Activated T-cell treated with anti-CD3 and anti-CD28 coated beads, Interleukin-2, amount 50 U/mL, for 24 hours (primary cell): ENCODE data around the gene PTRH1.
"Not testable (repeated sequence)": the region's sequence is repeated elsewhere in the genome, so short reads cannot be mapped to it uniquely, and the experiment has no call there.

Experiments used
- DNase-seq: peaks from one replicate; pipeline ENCODE4 v3.0.0-alpha.2; 2020
- H3K27ac Mint-ChIP-seq: 2 replicates; pipeline ENCODE4 v1.8.0; 2020; ENCODE audit warnings: mild to moderate bottlenecking, mixed read lengths
- H3K27me3 Mint-ChIP-seq: 2 replicates; pipeline ENCODE4 v1.8.0; 2020; ENCODE audit warnings: mixed read lengths
- H3K36me3 Mint-ChIP-seq: 2 replicates; pipeline ENCODE4 v1.8.0; 2020; ENCODE audit warnings: low read depth, mixed read lengths
- H3K4me1 Mint-ChIP-seq: 2 replicates; pipeline ENCODE4 v1.8.0; 2020; ENCODE audit warnings: low read depth, mixed read lengths
- H3K4me3 Mint-ChIP-seq: 2 replicates; pipeline ENCODE4 v1.8.0; 2020; ENCODE audit warnings: mild to moderate bottlenecking, moderate library complexity, mixed read lengths
- H3K9me3 Mint-ChIP-seq: 2 replicates; pipeline ENCODE4 v1.8.0; 2020; ENCODE audit warnings: mixed read lengths

PTRH1 gene, protein sequence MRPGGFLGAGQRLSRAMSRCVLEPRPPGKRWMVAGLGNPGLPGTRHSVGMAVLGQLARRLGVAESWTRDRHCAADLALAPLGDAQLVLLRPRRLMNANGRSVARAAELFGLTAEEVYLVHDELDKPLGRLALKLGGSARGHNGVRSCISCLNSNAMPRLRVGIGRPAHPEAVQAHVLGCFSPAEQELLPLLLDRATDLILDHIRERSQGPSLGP

GRCh38 chr9:127715470-127716337 lies at the start of gene PTRH1, which contains the start of gene TTC16:
Gene PTRH1 (minus strand): TSS chr9:127715663. CDS start chr9:127715639, 24 bp downstream.
Gene TTC16 (plus strand): TSS chr9:127716079. CDS start chr9:127716146, 67 bp downstream.
- peak within 1 kb of the TSS; percentile 98 for H3K27ac Mint-ChIP-seq
- no peaks in the 10 kb centered on the region for H3K9me3 Mint-ChIP-seq
- no peaks in the 10 kb centered on the region for H3K27me3 Mint-ChIP-seq
- DNase-seq: peak; percentile 97
- H3K36me3 Mint-ChIP-seq: peaks cover 10% of the 10 kb centered on the region
- H3K4me3 Mint-ChIP-seq: peak within 1 kb of the TSS; percentile 98
- peaks cover 38% of the 10 kb centered on the region for H3K4me1 Mint-ChIP-seq

DNA sequence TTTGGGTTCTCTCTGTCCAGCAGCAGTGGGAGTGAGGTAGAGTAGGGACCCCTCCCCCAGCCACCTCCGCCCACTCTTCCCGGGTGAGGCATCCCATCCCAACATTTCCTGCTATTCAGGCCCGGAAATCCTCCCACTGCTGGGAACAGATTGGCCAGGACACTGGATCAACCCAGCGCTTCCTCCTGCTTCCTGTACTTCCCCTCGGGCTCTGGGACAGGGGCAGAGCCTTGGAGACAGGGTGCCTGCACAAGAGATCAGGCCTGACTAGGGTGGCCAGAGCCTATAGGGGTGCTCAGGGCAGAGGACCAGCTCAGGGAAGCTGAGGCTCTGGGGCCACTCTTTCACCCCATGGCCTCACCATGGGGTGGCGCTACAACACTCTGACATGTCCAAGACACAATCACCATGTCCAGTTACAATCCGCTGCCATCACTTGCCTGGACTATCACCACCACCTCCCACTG lies 48.5 kb upstream of the PTRH1 start:
- DNase-seq: peak; percentile 58
- H3K4me1 Mint-ChIP-seq: peaks cover 62% of the 10 kb centered on the region
- H3K4me3 Mint-ChIP-seq: no peak overlapping the region
- H3K9me3 Mint-ChIP-seq: no peaks in the 10 kb centered on the region
- no peaks in the 10 kb centered on the region for H3K27me3 Mint-ChIP-seq
- peaks cover 45% of the 10 kb centered on the region for H3K36me3 Mint-ChIP-seq
- H3K27ac Mint-ChIP-seq: peak overlapping the region; percentile 58

- no peak for DNase-seq
- Mint-ChIP-seq H3K4me3 (no peak overlapping the region), H3K36me3 (peaks cover 43% of the 10 kb centered on the region), H3K9me3 (no peaks in the 10 kb centered on the region), H3K27me3 (no peaks in the 10 kb centered on the region), H3K27ac (peak overlapping the region; percentile 53), H3K4me1 (peaks cover 47% of the 10 kb centered on the region)
Measured at GRCh38 chr9:127762111-127762676, 46.7 kb upstream of the PTRH1 start.

GRCh38 chr9:127761491-127761956 lies 46.1 kb upstream of the PTRH1 start:
- Mint-ChIP-seq H3K4me1 (peaks cover 42% of the 10 kb centered on the region), H3K27ac (no peak overlapping the region), H3K36me3 (peaks cover 40% of the 10 kb centered on the region), H3K4me3 (no peak overlapping the region), H3K27me3 (no peaks in the 10 kb centered on the region), H3K9me3 (no peaks in the 10 kb centered on the region)
- no peak for DNase-seq

GRCh38 chr9:127761061-127761460 lies 45.6 kb upstream of the PTRH1 start:
- Mint-ChIP-seq H3K4me1 (peaks cover 38% of the 10 kb centered on the region), H3K4me3 (no peak overlapping the region), H3K9me3 (no peaks in the 10 kb centered on the region), H3K27me3 (no peaks in the 10 kb centered on the region), H3K27ac (peak overlapping the region; percentile 33), H3K36me3 (peaks cover 35% of the 10 kb centered on the region)
- DNase-seq: no peak

GRCh38 chr9:127758843-127759242 lies 43.4 kb upstream of the PTRH1 start:
- no peak for DNase-seq
- H3K9me3 Mint-ChIP-seq: no peaks in the 10 kb centered on the region

GRCh38 chr9:127756776-127757175 lies 41.3 kb upstream of the PTRH1 start:
- DNase-seq, H3K27ac Mint-ChIP-seq, H3K9me3 Mint-ChIP-seq, H3K4me3 Mint-ChIP-seq, H3K27me3 Mint-ChIP-seq, H3K4me1 Mint-ChIP-seq: not testable (repeated sequence)
- peaks cover 16% of the 10 kb centered on the region for H3K36me3 Mint-ChIP-seq

More at GRCh38 chr9:127758843-127759242, 43.4 kb upstream of the PTRH1 start:
- H3K36me3 Mint-ChIP-seq: peaks cover 27% of the 10 kb centered on the region
- no peaks in the 10 kb centered on the region for H3K27me3 Mint-ChIP-seq
- H3K4me3 Mint-ChIP-seq: no peak overlapping the region
- H3K27ac Mint-ChIP-seq: peak overlapping the region; percentile 60
- H3K4me1 Mint-ChIP-seq: peaks cover 20% of the 10 kb centered on the region

GRCh38 chr9:127756233-127756632 lies 40.8 kb upstream of the PTRH1 start:
- no peak overlapping the region for H3K27ac Mint-ChIP-seq
- no peak overlapping the region for H3K4me3 Mint-ChIP-seq
- H3K9me3 Mint-ChIP-seq: no peaks in the 10 kb centered on the region
- no peaks in the 10 kb centered on the region for H3K27me3 Mint-ChIP-seq
- peaks cover 7% of the 10 kb centered on the region for H3K4me1 Mint-ChIP-seq
- H3K36me3 Mint-ChIP-seq: peaks cover 19% of the 10 kb centered on the region
- no peak for DNase-seq

- Mint-ChIP-seq H3K36me3 (peaks cover 23% of the 10 kb centered on the region), H3K9me3 (no peaks in the 10 kb centered on the region), H3K4me3 (no peak overlapping the region), H3K4me1 (peaks cover 4% of the 10 kb centered on the region), H3K27ac (no peak overlapping the region), H3K27me3 (no peaks in the 10 kb centered on the region)
- no peak for DNase-seq
Measured at GRCh38 chr9:127755061-127756060, 39.9 kb upstream of the PTRH1 start.

DNA sequence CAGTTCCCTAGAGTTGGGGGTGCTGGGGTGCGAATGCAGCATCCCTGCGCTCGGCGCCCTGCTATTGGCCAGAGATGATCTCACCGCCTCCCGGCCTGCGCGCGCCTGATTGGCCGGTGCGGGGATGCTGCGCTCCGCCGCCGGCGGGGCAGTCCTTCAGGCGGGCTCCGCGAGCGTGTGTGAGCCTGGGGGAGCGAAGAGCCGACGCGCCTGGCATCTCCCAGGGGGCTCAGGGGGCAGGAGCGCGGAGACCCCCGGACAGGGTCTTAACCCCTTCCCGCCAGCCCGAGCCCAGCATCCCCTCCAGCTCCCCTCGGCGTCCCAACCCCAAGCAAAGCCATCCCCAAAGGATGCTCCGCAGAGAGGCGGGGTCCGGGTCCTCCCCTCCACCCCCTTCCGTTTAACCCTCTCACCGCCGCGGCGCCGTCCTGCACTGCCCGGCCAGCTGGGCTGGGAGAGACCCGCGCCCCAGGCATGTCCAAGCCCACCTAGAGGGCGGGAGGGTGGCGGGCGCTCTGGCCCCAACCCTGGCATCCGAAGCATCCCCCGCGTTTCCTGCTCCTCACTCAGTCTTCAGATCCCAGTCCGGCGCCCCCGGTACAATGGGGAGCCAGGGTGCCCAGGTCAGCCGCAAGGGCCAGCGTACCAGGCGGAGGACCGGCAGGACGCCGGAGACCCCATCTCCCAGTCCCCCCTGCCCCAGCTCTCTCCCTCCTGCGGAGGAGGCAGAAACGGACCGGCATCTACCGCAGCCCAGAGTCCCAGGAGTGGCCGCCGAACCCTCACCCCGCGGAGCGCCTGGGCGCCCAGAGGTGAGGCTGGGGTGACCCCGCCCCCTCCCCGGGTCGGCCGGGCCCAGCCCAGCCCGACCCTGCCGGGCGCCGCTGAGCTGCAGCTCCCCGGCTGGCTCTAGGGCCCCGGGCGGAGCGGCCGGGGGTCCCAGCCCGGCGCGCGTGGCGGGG lies 38.9 kb upstream of the PTRH1 start:
- H3K27ac Mint-ChIP-seq: no peak overlapping the region
- H3K9me3 Mint-ChIP-seq: no peaks in the 10 kb centered on the region
- H3K36me3 Mint-ChIP-seq: peaks cover 31% of the 10 kb centered on the region
- no peak for DNase-seq
- H3K4me3 Mint-ChIP-seq: no peak overlapping the region
- H3K27me3 Mint-ChIP-seq: no peaks in the 10 kb centered on the region
- H3K4me1 Mint-ChIP-seq: peaks cover 4% of the 10 kb centered on the region

DNA sequence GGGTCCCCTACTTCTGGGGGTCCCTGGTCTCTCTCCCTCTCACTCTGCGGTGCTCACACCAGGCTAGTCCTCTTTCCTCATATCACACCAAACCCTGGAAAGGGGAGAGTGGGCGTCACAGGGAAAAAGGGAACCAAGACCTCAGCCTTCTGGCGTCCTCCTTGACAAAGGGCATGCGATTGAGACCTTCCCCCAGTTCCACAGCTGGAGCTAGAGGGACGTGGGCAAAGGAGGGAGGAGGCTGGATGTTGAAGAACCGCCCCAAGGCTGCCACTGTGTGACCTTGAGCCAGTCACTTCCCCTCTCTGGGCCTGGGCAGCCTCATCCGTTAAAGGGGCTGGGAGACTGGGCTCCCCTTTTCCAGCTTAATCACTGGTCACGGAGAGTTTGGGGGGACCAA lies 38.2 kb upstream of the PTRH1 start:
- peaks cover 35% of the 10 kb centered on the region for H3K36me3 Mint-ChIP-seq
- H3K27ac Mint-ChIP-seq: no peak overlapping the region
- H3K4me1 Mint-ChIP-seq: peaks cover 2% of the 10 kb centered on the region
- no peaks in the 10 kb centered on the region for H3K9me3 Mint-ChIP-seq
- no peak overlapping the region for H3K4me3 Mint-ChIP-seq
- H3K27me3 Mint-ChIP-seq: no peaks in the 10 kb centered on the region
- no peak for DNase-seq

DNA sequence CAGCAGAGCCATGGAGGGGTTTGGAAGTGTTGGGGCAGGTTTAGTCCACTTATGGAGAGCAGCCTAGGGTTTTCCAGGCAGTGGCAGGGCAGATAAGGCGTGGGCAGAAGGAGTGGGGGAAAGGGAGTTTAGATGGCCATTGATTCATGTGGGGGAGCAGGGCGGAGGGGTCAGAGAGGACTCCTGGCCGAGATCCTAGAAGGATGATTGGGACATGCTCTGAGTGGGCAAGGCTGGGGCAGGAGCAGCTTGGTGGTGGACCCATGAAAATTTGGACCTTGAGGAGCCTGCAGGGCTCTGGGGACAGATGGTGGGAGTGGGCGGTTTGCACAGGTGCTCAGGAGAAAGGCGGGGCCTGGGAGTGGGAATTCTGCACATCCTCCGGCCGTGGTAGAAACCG lies 37.7 kb upstream of the PTRH1 start:
- H3K36me3 Mint-ChIP-seq: peaks cover 37% of the 10 kb centered on the region
- H3K9me3 Mint-ChIP-seq: no peaks in the 10 kb centered on the region
- DNase-seq: no peak
- peak overlapping the region; percentile 62 for H3K27ac Mint-ChIP-seq
- no peaks in the 10 kb centered on the region for H3K27me3 Mint-ChIP-seq
- H3K4me3 Mint-ChIP-seq: no peak overlapping the region
- peaks cover 3% of the 10 kb centered on the region for H3K4me1 Mint-ChIP-seq
